AG04450 (cell line): Measurements from ENCODE around the gene IL36RN. TPM values are rescaled to one million over a fixed set of nuclear protein-coding genes. Genes with fewer than 3 reads are reported as not detected.
"Not testable (repeated sequence)": the region's sequence is repeated elsewhere in the genome, so short reads cannot be mapped to it uniquely, and the experiment has no call there.

Experiments used
- CTCF ChIA-PET: fragments of 300-600, 350-600 bp; formaldehyde crosslinking; extraction: SDS; loops from one replicate; lab custom pipeline; 2022; ENCODE audit warnings: antibody characterized with exemption, inconsistent platforms; lab: Charles Lee
- POLR2A ChIA-PET: fragments of 350-600 bp; formaldehyde crosslinking; extraction: SDS; loops from one replicate; lab custom pipeline; 2021; ENCODE audit warnings: antibody characterized with exemption, inconsistent platforms; lab: Yijun Ruan, JAX
- DNase-seq: peaks from one replicate; pipeline ENCODE4 v3.0.0-alpha.2; 2011; ENCODE audit warnings: low read depth, low spot score
- H3K27ac ChIP-seq: one replicate; pipeline ENCODE4 v1.5.1; 2012; ENCODE audit warnings: low read depth, low read length, control low read depth
- H3K27me3 ChIP-seq: one replicate; pipeline ENCODE4 v1.6.0; 2012; ENCODE audit warnings: low read length; ENCODE audit not compliant: control insufficient read depth, insufficient read depth
- H3K4me3 ChIP-seq: 2 replicates; pipeline ENCODE4 v1.5.1; 2011; ENCODE audit warnings: mild to moderate bottlenecking, low read depth, low read length, control low read depth
- H3K9me3 ChIP-seq: 2 replicates; pipeline ENCODE4 v1.5.1; 2012; ENCODE audit warnings: low read length; ENCODE audit not compliant: control insufficient read depth, insufficient read depth
- CTCF ChIP-seq: IDR thresholded peaks from 2 replicates; pipeline ENCODE4 v1.5.1; 2011; ENCODE audit warnings: low read depth, low read length, control low read depth, inconsistent platforms
- polyA plus RNA-seq: library from polyadenylated mRNA; depleted of rRNA; stranded (reverse); fragments of >200 nt; gene quantifications from 2 replicates; pipeline ENCODE4 v1.2.3, GENCODE V29; 2011

IL36RN gene
- polyA plus RNA-seq, 1 experiment = not detected

DNA sequence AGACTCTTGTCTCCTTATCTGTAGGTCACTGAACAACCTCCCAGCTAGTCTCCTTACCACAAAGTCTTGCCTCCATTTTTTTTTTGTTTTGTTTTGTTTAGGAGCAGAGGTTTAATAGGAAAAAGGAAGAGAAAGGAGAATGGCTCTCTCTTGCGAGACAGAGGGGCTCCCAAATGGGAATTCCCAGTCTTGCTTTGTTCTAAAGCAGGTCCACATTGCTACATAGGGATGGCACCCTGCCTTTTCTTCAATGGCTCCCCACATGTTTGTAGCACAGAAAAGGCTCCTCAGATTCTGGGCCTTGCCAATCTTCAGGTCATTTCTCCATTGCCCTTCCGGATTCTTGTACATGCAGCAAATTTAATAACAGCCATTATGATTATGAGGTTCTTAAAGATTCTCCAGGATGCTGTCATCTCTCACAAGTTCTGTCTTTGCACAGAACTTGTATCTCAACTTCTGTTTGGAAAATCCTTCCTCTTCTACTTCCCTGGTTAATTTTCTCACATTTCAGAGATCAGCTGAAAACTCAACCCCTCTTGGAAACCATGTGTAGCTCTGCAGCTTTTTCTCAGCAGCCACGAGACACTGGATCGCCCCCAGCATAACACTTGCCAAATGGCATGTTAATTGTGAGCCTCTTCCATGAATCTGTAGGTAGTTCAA lies 32.4 kb downstream of the IL36RN start:
- no peak for TF ChIP-seq CTCF
- no peak overlapping the region for H3K27ac ChIP-seq
- ChIA-PET POLR2A (no interaction called here), CTCF (no interaction called here)
- peaks cover 3% of the 10 kb centered on the region for H3K27me3 ChIP-seq
- H3K9me3 ChIP-seq = no peaks in the 10 kb centered on the region
- no peak overlapping the region for H3K4me3 ChIP-seq
- no peak for DNase-seq

- no peak overlapping the region for H3K4me3 ChIP-seq
- no peak for DNase-seq
- POLR2A ChIA-PET = no interaction called here
- CTCF ChIA-PET = interaction anchor here (0.9 to 1.0 kb wide), 2 partner anchors 13 to 45 kb away, joined by 3 read pairs; no protein-coding TSS in a partner anchor
- no peak for TF ChIP-seq CTCF
- no peak overlapping the region for H3K27ac ChIP-seq
- peaks cover 3% of the 10 kb centered on the region for H3K27me3 ChIP-seq
- H3K9me3 ChIP-seq = no peaks in the 10 kb centered on the region
Observed at GRCh38 chr2:113092864-113093612, 34.0 kb downstream of the IL36RN start.

DNA sequence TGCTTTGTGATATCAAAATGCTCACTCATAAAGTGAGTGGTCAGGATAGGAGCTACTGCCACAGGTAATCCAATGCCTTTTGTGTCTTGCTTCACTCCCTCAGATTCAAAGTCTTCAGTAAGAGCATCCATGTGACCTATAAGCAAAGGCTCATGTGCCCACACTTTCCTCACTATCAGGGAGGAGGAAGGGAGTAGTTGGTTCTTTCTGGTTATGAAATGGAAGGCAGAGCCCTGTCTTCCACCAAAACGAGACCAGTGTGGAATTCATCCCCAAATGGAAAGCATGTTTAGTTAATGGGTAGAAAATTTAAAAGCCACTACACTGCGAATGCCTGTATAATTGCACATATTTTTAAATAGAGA lies 34.6 kb downstream of the IL36RN start:
- Histone ChIP-seq H3K27me3 (peaks cover 3% of the 10 kb centered on the region), H3K4me3 (no peak overlapping the region), H3K27ac (no peak overlapping the region), H3K9me3 (no peaks in the 10 kb centered on the region)
- no peak for TF ChIP-seq CTCF
- DNase-seq = no peak
- POLR2A ChIA-PET = no interaction called here
- CTCF ChIA-PET = interaction anchor here (1.0 kb wide), 1 partner anchor 45 kb away, joined by 3 read pairs; no protein-coding TSS in a partner anchor

- DNase-seq, POLR2A ChIA-PET, H3K27ac ChIP-seq, H3K9me3 ChIP-seq, H3K27me3 ChIP-seq, H3K4me3 ChIP-seq, CTCF ChIA-PET: not testable (repeated sequence)
Observed at GRCh38 chr2:113096306-113096705, 37.3 kb downstream of the IL36RN start.

- DNase-seq, POLR2A ChIA-PET, CTCF ChIA-PET, H3K27ac ChIP-seq, H3K9me3 ChIP-seq, H3K4me3 ChIP-seq, H3K27me3 ChIP-seq: not testable (repeated sequence)
Observed at GRCh38 chr2:113096842-113097618, 38.0 kb downstream of the IL36RN start.
